Inflammatory macrophage treated with lipopolysaccharide for 4 hours (primary cell): ENCODE results near the gene NLGN2.

Source experiments
- DNase-seq: peaks from one replicate; pipeline ENCODE4 v3.0.0-alpha.2; 2020

NLGN2 gene

DNA sequence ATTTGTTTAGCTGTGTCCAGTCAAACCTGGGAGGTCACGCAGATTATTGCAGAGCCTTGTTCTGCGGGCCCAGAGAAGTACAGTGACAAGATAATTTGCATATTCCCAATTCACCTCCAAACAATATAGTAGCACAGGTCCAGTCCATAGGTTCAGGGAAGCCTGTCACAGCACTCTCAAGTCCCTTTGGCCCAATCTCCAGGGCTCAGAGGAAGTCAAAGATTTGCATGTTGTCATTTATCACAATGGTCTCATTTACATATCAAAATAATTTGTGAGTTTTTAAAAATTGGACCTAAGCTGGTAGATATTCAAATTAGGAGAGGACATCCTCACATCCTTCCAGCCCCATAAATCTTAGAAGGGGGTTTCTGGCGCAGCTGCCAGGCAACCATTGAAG is 59.9 kb downstream of the NLGN2 start:
- no peak for DNase-seq

GRCh38 chr17:7468290-7468689 is 60.6 kb downstream of the NLGN2 start:
- no peak for DNase-seq

- DNase-seq = no peak
Measured at GRCh38 chr17:7468804-7469389, 61.3 kb downstream of the NLGN2 start.
